Stimulated activated CD4-positive, alpha-beta T cell treated with anti-CD3 and anti-CD28 coated beads, Interleukin-1b, Interleukin-23, amount 100 ng/mL, for 1 hour (primary cell): ENCODE measurements around the gene MAPK12.
"Not testable (repeated sequence)": the region's sequence is repeated elsewhere in the genome, so short reads cannot be mapped to it uniquely, and the experiment has no call there.

ENCODE experiments used
- DNase-seq, 2 donors: peaks; one replicate each; pipeline ENCODE4 v3.0.0-alpha.2; 2020; ENCODE audit warnings: low read depth in 2 of 2

Gene MAPK12

GRCh38 chr22:50282361-50283155 lies 21.1 kb upstream of the MAPK12 start:
- no peak for DNase-seq

GRCh38 chr22:50281957-50282356 lies 20.5 kb upstream of the MAPK12 start:
- DNase-seq: no peak

- no peak for DNase-seq
These were observed 19.9 kb upstream of the MAPK12 start for GRCh38 chr22:50281384-50281760.

DNA sequence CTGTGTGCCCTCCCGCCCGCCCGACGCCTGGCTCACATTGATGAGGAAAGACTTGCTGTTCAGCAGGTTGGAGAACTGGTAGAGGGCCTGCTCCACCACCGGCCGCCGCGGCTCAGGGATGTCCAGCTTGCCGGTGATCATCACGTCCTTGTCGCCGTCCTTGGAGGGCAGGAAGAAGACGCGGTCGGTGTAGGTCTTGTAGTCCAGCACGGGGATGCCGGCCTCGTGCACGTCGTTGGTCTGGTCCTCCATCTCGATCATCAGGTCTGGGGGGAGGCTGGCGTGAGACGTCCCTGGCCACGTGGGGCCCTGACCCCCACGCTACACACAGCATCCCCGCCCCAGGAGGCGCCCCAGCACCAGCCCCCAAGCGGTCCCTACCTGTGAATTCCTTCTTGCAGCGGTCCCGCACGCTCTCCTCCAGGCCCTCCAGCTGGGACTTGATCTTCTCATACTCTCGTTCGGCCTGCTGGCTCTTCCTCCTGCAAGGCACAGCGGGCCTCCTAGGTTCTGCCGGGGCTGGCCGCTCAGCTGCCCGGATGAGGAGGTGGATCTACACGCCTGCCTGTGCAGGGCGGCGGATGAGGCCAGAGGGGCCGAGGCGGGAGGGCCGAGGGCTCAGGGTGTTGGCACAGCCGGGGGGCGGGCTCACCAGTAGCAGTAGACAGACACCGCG lies 19.4 kb upstream of the MAPK12 start:
- no peak for DNase-seq

GRCh38 chr22:50280022-50280707 lies 18.7 kb upstream of the MAPK12 start:
- no peak for DNase-seq

- DNase-seq: no peak
These were observed 17.6 kb upstream of the MAPK12 start for GRCh38 chr22:50278956-50279619.

DNA sequence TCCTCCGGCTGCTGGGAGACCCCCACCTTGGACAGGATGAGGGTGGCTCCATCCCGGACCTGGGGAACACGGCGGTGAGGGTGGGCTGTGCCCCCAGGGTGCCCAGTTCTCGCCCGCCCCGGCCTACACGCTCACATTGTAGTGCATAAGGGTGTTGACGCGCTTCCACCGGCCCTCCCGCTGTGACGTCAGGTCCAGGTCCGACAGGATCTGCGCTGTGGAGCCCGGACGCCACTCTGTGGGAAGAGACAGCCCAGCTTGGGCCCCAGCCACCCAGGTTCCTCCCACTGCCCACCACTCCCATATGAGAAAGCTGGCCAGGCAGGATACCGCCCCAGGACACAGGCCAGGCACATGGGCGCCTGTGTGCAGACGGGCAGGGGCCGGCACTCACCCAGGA lies 17.0 kb upstream of the MAPK12 start:
- no peak for DNase-seq

GRCh38 chr22:50277761-50278160 lies 16.3 kb upstream of the MAPK12 start:
- no peak for DNase-seq

- DNase-seq: no peak
These were observed 14.7 kb upstream of the MAPK12 start for GRCh38 chr22:50276143-50276542.

GRCh38 chr22:50275181-50276055 lies 13.9 kb upstream of the MAPK12 start:
- no peak for DNase-seq

- DNase-seq: no peak
These were observed 13.3 kb upstream of the MAPK12 start for GRCh38 chr22:50274771-50275170.

GRCh38 chr22:50274311-50274710 lies 12.8 kb upstream of the MAPK12 start:
- DNase-seq: peak in 1 of 2 donors; percentile 27

DNA sequence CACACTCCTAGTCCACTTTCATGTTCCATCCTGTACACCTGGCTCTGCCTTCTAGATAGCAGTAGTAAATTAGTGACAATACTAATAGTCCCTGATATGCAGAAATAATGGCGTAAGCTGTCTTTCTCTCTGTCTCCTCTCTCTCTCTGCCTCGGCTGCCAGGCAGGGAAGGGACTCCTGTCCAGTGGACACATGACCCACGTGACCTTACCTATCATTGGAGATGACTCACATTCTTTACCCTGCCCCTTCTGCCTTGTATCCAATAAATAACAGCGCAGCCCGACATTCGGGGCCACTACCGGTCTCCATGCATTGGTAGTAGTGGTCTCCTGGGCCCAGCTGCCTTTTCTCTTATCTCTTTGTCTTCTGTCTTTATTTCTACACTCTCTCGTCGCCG lies 12.3 kb upstream of the MAPK12 start:
- DNase-seq: not testable (repeated sequence)

DNA sequence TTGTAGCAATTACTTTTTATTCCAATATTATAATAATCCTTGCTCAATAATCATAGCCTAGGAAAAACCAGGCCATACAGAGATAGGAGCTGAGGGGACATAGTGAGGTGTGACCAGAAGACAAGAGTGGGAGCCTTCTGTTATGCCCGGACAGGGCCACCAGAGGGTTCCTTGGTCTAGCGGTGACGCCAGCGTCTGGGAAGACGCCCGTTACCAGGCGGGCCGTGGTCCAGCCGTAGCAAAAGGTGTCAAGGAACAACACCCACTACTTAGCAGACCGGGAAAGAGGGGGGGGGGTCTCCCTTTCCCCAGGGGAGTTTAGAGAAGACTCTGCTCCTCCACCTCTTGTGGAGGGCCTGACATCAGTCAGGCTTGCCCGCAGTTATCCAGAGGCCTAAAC lies 11.9 kb upstream of the MAPK12 start:
- DNase-seq: not testable (repeated sequence)

DNA sequence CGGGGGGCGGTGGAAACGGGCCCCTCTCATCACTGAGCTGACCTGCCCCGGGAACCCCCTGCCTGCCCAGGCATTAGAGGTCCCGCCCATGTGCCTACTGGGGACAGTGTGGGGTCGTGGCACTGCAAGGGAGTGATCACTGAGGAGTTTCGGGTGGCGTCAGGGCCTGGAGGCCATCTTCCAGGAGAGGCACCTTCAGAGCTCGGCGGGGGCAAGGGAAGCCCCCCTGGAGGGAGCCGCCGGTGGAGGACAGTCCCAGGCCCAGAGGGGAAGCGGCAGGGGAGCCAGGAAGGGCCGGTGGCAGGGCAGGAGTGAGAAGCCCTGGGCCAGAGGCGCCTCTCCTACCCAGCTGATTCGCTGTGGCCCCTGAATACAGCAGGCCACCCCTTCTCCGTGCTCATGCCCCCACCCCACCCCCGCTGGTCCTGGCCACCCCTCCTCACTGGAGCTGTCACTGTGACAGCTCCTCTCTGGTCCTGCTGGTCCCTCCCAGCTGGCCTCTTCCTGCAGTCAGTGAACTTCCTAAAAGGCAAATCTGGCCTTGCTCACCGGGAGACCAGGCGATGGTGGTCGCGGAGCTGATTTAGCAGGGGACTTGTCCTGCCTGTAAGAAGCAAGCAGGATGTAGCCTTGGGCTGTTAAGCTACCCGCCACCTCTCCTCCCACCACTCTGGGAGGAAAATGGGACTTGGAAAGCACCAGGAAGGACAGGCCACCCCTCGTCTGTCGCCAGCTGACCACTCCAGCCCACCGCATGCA lies 10.7 kb upstream of the MAPK12 start:
- DNase-seq: no peak

GRCh38 chr22:50271519-50271970 lies 10.1 kb upstream of the MAPK12 start:
- DNase-seq: peak; percentile 34 to 46

DNA sequence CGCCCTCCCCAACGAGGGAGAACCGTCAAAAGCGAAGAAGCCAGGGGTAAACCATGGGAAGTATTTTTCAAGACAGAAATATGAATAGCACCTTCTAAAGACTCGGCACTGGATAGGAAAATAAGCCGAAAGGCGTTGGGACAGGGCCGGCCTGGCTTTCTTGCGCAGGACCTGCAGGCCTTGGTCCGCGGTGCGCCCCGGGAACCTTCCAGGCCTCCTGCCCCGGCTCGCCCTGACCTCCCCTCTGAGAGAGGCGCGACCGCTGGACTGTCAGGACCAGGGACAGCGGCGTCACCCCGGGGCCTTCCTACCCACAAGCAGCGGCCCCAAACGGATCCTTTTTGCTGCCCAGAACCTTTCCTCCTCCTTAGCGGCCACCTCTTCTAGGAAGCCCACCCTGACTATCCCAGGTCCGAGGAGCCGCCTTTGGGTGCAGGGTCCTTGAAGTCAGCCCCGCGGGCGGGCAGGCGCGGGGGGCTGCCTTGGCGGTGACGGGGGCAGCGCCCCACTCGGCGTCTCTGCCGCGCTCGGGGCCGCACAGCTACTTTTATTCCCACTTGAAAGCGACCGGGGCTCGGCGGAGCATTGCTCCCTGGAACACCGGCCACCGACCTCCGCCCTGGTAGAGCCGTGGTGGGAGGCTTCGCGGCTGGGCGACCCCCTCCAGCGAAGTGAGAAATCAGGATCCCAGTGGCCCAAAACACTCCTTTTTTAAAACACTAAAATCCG lies 9.3 kb upstream of the MAPK12 start:
- peak; percentile 46 to 50 for DNase-seq

- DNase-seq: peak; percentile 39 to 53
These were observed 8.6 kb upstream of the MAPK12 start, which contains the start of gene MAPK11 for GRCh38 chr22:50269970-50270665. MAPK11 (minus strand) TSS chr22:50270380; CDS start chr22:50270292, 88 bp downstream.

DNA sequence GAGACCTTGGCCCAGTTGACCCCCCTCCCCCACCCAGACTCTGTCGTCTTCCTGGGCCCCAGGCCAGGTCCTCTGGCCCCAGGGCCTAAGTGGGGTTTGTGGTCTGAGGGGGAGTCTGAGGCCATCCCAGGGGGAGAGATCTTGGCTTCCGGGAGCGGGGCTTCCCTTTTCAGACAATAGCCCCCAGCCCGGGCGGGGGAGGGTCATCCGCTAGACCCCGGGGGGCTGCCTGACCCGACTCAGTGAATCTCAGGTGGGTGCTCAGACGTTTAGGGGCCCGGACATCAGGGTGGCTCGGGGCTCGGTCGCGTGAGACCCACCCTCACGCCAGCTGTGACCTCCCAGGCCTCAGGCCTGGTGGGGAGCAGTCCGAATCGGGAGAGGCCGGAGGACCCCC lies 8.1 kb upstream of the MAPK12 start:
- no peak for DNase-seq
